SK-N-SH (cell line): ENCODE data around the gene TSC22D1. TPM values are rescaled to one million over a fixed set of nuclear protein-coding genes. Genes with fewer than 3 reads are reported as not detected.

ENCODE experiments used
- CTCF ChIA-PET: fragments of 300-600, 350-600 bp; formaldehyde crosslinking; extraction: SDS; loops from one replicate; lab custom pipeline; 2021; lab: Yijun Ruan, JAX
- POLR2A ChIA-PET: fragments of 350-600 bp; sonication (Branson Sonifier 250); formaldehyde crosslinking; extraction: SDS; loops from one replicate; lab custom pipeline; 2020; ENCODE audit warnings: antibody characterized with exemption, inconsistent platforms; lab: Yijun Ruan, JAX
- DNase-seq: peaks from one replicate; pipeline ENCODE4 v3.0.0; 2012
- H2AFZ ChIP-seq: fragments of 200-600 bp; sonication (generic); 2 replicates; pipeline ENCODE4 v1.8.1; 2016; ENCODE audit warnings: antibody characterized with exemption, mild to moderate bottlenecking, low read depth
- H3F3A ChIP-seq: fragments of 200-600 bp; sonication (generic); replicated peaks from 2 replicates; pipeline ENCODE3; 2016; ENCODE audit warnings: antibody characterized with exemption, mild to moderate bottlenecking; ENCODE audit not compliant: insufficient read depth
- H3K27ac ChIP-seq, 2 experiments: fragments of 200-500 bp in 1 of 2; fragments of 200-600 bp in 1 of 2; sonication (Bioruptor generic) in 1 of 2; sonication (generic), shearing (Covaris generic) in 1 of 2; 2 replicates each; pipeline versions ENCODE4 v1.5.1 to v1.6.1; 2014 to 2016; ENCODE audit warnings: low read depth in 2 of 2, inconsistent platforms in 1 of 2, low read length in 1 of 2, mild to moderate bottlenecking in 1 of 2, mixed read lengths in 1 of 2
- H3K27me3 ChIP-seq: fragments of 200-600 bp; sonication (generic), shearing (Covaris generic); 2 replicates; pipeline ENCODE4 v1.6.1; 2016; ENCODE audit warnings: mixed run types; ENCODE audit not compliant: insufficient read depth
- H3K36me3 ChIP-seq, 2 experiments: fragments of 200-500 bp in 1 of 2; fragments of 200-600 bp in 1 of 2; sonication (Bioruptor generic) in 1 of 2; sonication (generic) in 1 of 2; replicated peaks in 1 of 2; 2 replicates each; pipeline versions ENCODE3 to v1.5.1; 2014 to 2016; ENCODE audit warnings: low read length in 1 of 2, mild to moderate bottlenecking in 1 of 2; ENCODE audit not compliant: insufficient read depth in 2 of 2, control insufficient read depth in 1 of 2
- H3K4me1 ChIP-seq, 2 experiments: fragments of 200-500 bp in 1 of 2; fragments of 200-600 bp in 1 of 2; sonication (Bioruptor generic) in 1 of 2; sonication (generic), shearing (Covaris generic) in 1 of 2; 2 replicates each; pipeline versions ENCODE4 v1.5.1 to v1.6.1; 2014 to 2016; ENCODE audit warnings: low read depth in 1 of 2, low read length in 1 of 2, mixed run types in 1 of 2; ENCODE audit not compliant: insufficient read depth in 2 of 2, control insufficient read depth in 1 of 2
- H3K4me2 ChIP-seq: fragments of 200-600 bp; sonication (generic), shearing (Covaris generic); 2 replicates; pipeline ENCODE4 v1.6.1; 2017; ENCODE audit warnings: mixed run types
- H3K4me3 ChIP-seq, 2 experiments: fragments of 200-500 bp in 1 of 2; fragments of 200-600 bp in 1 of 2; sonication (Bioruptor generic) in 1 of 2; sonication (generic), shearing (Covaris generic) in 1 of 2; 2 replicates each; pipeline versions ENCODE4 v1.5.1 to v1.8.1; 2014 to 2016; ENCODE audit warnings: low read depth in 2 of 2, inconsistent platforms in 1 of 2, low read length in 1 of 2, mild to moderate bottlenecking in 1 of 2, mixed read lengths in 1 of 2, moderate library complexity in 1 of 2
- H3K79me2 ChIP-seq: fragments of 200-600 bp; sonication (generic); 2 replicates; pipeline ENCODE4 v1.8.1; 2017; ENCODE audit warnings: mild to moderate bottlenecking; ENCODE audit not compliant: insufficient read depth
- H3K9ac ChIP-seq: fragments of 200-600 bp; sonication (generic); 2 replicates; pipeline ENCODE4 v1.6.1; 2017; ENCODE audit warnings: mixed run types
- H3K9me2 ChIP-seq: fragments of 200-600 bp; sonication (generic); 2 replicates; pipeline ENCODE4 v1.6.1; 2017; ENCODE audit warnings: mixed run types
- H3K9me3 ChIP-seq: fragments of 200-600 bp; sonication (generic); 2 replicates; pipeline ENCODE4 v1.6.1; 2017; ENCODE audit warnings: mixed run types, mild to moderate bottlenecking, moderate library complexity
- H4K20me1 ChIP-seq: fragments of 200-600 bp; sonication (generic); 2 replicates; pipeline ENCODE4 v1.6.1; 2017; ENCODE audit warnings: mild to moderate bottlenecking, mixed run types; ENCODE audit not compliant: insufficient read depth
- CHD2 ChIP-seq: fragments of 150-350 bp; IDR thresholded peaks from 2 replicates; pipeline ENCODE4 v1.6.1; 2018; ENCODE audit warnings: low read length; ENCODE audit not compliant: partially characterized antibody
- CTCF ChIP-seq: fragments of 200-600 bp; sonication (generic); IDR thresholded peaks from 2 replicates; pipeline ENCODE4 v1.6.1; 2017; ENCODE audit warnings: antibody characterized with exemption, mild to moderate bottlenecking, moderate library complexity
- ELF1 ChIP-seq: IDR thresholded peaks from 2 replicates; pipeline ENCODE4 v1.4.0; 2012
- EP300 ChIP-seq, 2 experiments: IDR thresholded peaks; 2 replicates each; pipeline versions ENCODE4 v1.4.0 to v1.6.1; 2012; ENCODE audit warnings: borderline replicate concordance in 1 of 2, low read depth in 1 of 2, low read length in 1 of 2
- EZH2phosphoT487 ChIP-seq: fragments of 200-600 bp; sonication (generic); IDR thresholded peaks from 2 replicates; pipeline ENCODE4 v1.6.1; 2017; ENCODE audit warnings: low read depth, mixed run types, mild to moderate bottlenecking, antibody characterized with exemption, moderate library complexity, borderline replicate concordance
- FOXJ3 ChIP-seq: sonication (generic); formaldehyde crosslinking; IDR thresholded peaks from 2 replicates; pipeline ENCODE4 v1.5.1; 2020; ENCODE audit warnings: mild to moderate bottlenecking, missing genetic modification reagents
- FOXM1 ChIP-seq: IDR thresholded peaks from 2 replicates; pipeline ENCODE4 v1.4.0; 2012; ENCODE audit warnings: low read depth, mild to moderate bottlenecking
- GABPA ChIP-seq: IDR thresholded peaks from 2 replicates; pipeline ENCODE4 v1.4.0; 2012; ENCODE audit warnings: low read depth, mild to moderate bottlenecking
- GATA2 ChIP-seq: sonication (generic); formaldehyde crosslinking; IDR thresholded peaks from 2 replicates; pipeline ENCODE4 v1.5.0; 2020; ENCODE audit warnings: mild to moderate bottlenecking, missing genetic modification reagents
- IRF3 ChIP-seq: fragments of 150-350 bp; IDR thresholded peaks from 2 replicates; pipeline ENCODE4 v1.6.1; 2016; ENCODE audit warnings: mild to moderate bottlenecking, low read depth, low read length
- JUND ChIP-seq: IDR thresholded peaks from 2 replicates; pipeline ENCODE4 v1.4.0; 2012
- MAX ChIP-seq: IDR thresholded peaks from 2 replicates; pipeline ENCODE4 v1.4.0; 2012; ENCODE audit warnings: low read depth
- MEF2A ChIP-seq: IDR thresholded peaks from 2 replicates; pipeline ENCODE4 v1.4.0; 2012; ENCODE audit warnings: low read depth, borderline replicate concordance
- MXI1 ChIP-seq: IDR thresholded peaks from 2 replicates; pipeline ENCODE4 v1.6.1; 2012; ENCODE audit warnings: mild to moderate bottlenecking, low read depth, low read length, improper control_type of control experiment
- PBX3 ChIP-seq: IDR thresholded peaks from 2 replicates; pipeline ENCODE4; 2012
- RAD21 ChIP-seq: IDR thresholded peaks from 2 replicates; pipeline ENCODE4 v1.6.1; 2012; ENCODE audit warnings: mild to moderate bottlenecking, low read length
- REST ChIP-seq: IDR thresholded peaks from 2 replicates; pipeline ENCODE4 v1.6.1; 2012; ENCODE audit warnings: mild to moderate bottlenecking, low read depth, low read length, moderate library complexity
- RFX5 ChIP-seq: IDR thresholded peaks from 2 replicates; pipeline ENCODE4 v1.6.1; 2012; ENCODE audit warnings: mild to moderate bottlenecking, improper control_type of control experiment, low read length
- SIN3A ChIP-seq: IDR thresholded peaks from 2 replicates; pipeline ENCODE4 v1.6.1; 2012; ENCODE audit warnings: low read depth, mild to moderate bottlenecking, low read length, moderate library complexity, borderline replicate concordance
- SMC3 ChIP-seq: IDR thresholded peaks from 2 replicates; pipeline ENCODE4 v1.6.1; 2012; ENCODE audit warnings: low read depth, low read length, improper control_type of control experiment
- TCF12 ChIP-seq: IDR thresholded peaks from 2 replicates; pipeline ENCODE4 v1.4.0; 2012
- USF2 ChIP-seq: fragments of 150-350 bp; IDR thresholded peaks from 2 replicates; pipeline ENCODE4 v1.6.1; 2017; ENCODE audit warnings: antibody characterized with exemption, low read length, low read depth, borderline replicate concordance
- ZBTB33 ChIP-seq: IDR thresholded peaks from 2 replicates; pipeline ENCODE4 v1.4.0; 2012; ENCODE audit warnings: low read depth, borderline replicate concordance
- WGBS: methylation state at CpG from one replicate; pipeline ENCODE4 v1.1.6; 2017; ENCODE audit warnings: low lambda C conversion rate; 5-methylcytosine and 5-hydroxymethylcytosine counted together
- polyA plus RNA-seq, 3 experiments: library from polyadenylated mRNA; depleted of rRNA; stranded (reverse); fragments of >200 nt; gene quantifications; 2 replicates each; pipeline ENCODE4 v1.2.3, GENCODE V29; 2012

The TSC22D1 gene
- polyA plus RNA-seq, 1 of the 3 experiments (the other 2 are of a cell fraction): 137 TPM

GRCh38 chr13:44605275-44605674 is 29.1 kb upstream of the TSC22D1 start (continued):
- no peak for TF ChIP-seq SIN3A
- no peak for TF ChIP-seq RFX5
- no peak for TF ChIP-seq RAD21
- no peak for TF ChIP-seq CHD2
- TF ChIP-seq EZH2phosphoT487: no peak
- no peak for TF ChIP-seq MEF2A

GRCh38 chr13:44601586-44601985 is 25.5 kb upstream of the TSC22D1 start:
- ChIA-PET CTCF (no interaction called here), POLR2A (no interaction called here)
- Histone ChIP-seq H3K4me3 (no peak overlapping the region), H3K9me3 (no peaks in the 10 kb centered on the region), H3K27ac (no peak overlapping the region), H3K9me2 (no peaks in the 10 kb centered on the region), H2AFZ (no peak overlapping the region), H3K9ac (no peak overlapping the region), H3K36me3 (no peaks in the 10 kb centered on the region), H3K27me3 (no peaks in the 10 kb centered on the region), H3K79me2 (no peaks in the 10 kb centered on the region), H3K4me2 (no peak overlapping the region), H3F3A (no peaks in the 10 kb centered on the region), H3K4me1 (no peaks in the 10 kb centered on the region), H4K20me1 (no peaks in the 10 kb centered on the region)
- DNase-seq: no peak
- WGBS: 71% methylated on average over 2 of the region's 2 CpGs
- no peak for TF ChIP-seq PBX3
- no peak for TF ChIP-seq SMC3
- no peak for TF ChIP-seq RFX5
- no peak for TF ChIP-seq RAD21
- no peak for TF ChIP-seq IRF3
- TF ChIP-seq GATA2 (CRISPR knock-in tag): no peak
- TF ChIP-seq MAX: no peak
- no peak for TF ChIP-seq USF2
- TF ChIP-seq GABPA: no peak
- TF ChIP-seq ELF1: no peak
- TF ChIP-seq FOXJ3: no peak
- TF ChIP-seq CTCF: no peak
- no peak for TF ChIP-seq ZBTB33
- no peak for TF ChIP-seq FOXM1
- TF ChIP-seq TCF12: no peak
- TF ChIP-seq JUND: no peak
- no peak for TF ChIP-seq REST
- no peak for TF ChIP-seq MXI1
- no peak for TF ChIP-seq EP300 (IDR thresholded peaks at IDR 0.05; ENCODE audit: borderline replicate concordance in 1 of 2, low read depth in 1 of 2, low read length in 1 of 2)
